Endothelial cell of umbilical vein (primary cell): Measurements from ENCODE around the gene RASIP1. TPM values are rescaled to one million over a fixed set of nuclear protein-coding genes. Genes with fewer than 3 reads are reported as not detected.

Source experiments
- BruUV-seq: library from RNA; stranded (reverse); fragments of 400-500 nt; replicated peaks from 2 replicates; lab custom pipeline; 2021; lab: Mats Ljungman, UMichigan
- CTCF ChIA-PET: fragments of 300-600, 350-600 bp; sonication (Branson Sonifier 250); formaldehyde crosslinking; loops from one replicate; lab custom pipeline; 2021; ENCODE audit warnings: antibody characterized with exemption, inconsistent platforms; lab: Charles Lee
- POLR2A ChIA-PET: fragments of 300-600, 350-600 bp; sonication (Branson Sonifier 250); formaldehyde crosslinking; loops from one replicate; lab custom pipeline; 2021; ENCODE audit warnings: antibody characterized with exemption, inconsistent platforms; lab: Charles Lee
- DNase-seq: peaks from one replicate; pipeline ENCODE4 v3.0.0-alpha.2; 2011; ENCODE audit warnings: low read depth, low spot score
- FAIRE-seq: peaks from 2 replicates; lab custom pipeline; 2011; peaks lifted over from hg19 to GRCh38; lab: Jason Lieb, UNC
- H2AFZ ChIP-seq: 2 replicates; pipeline ENCODE4 v1.6.0; 2012; ENCODE audit warnings: low read depth, low read length, control low read depth, inconsistent platforms
- H3K27ac ChIP-seq: 2 replicates; pipeline ENCODE4 v1.5.1; 2011; ENCODE audit warnings: low read depth, mild to moderate bottlenecking, control low read depth, low read length, moderate library complexity; ENCODE audit not compliant: insufficient read depth
- H3K27me3 ChIP-seq, 2 experiments: 2 replicates each; pipeline versions ENCODE4 v1.6.0 to v1.6.1; 2011; ENCODE audit warnings: low read length in 2 of 2, mixed read lengths in 1 of 2; ENCODE audit not compliant: control insufficient read depth in 2 of 2, insufficient read depth in 2 of 2
- H3K36me3 ChIP-seq, 2 experiments: 2 replicates in 1 of 2; 3 replicates in 1 of 2; pipeline ENCODE4 v1.5.1; 2011; ENCODE audit warnings: low read length in 2 of 2, mild to moderate bottlenecking in 1 of 2, moderate library complexity in 1 of 2; ENCODE audit not compliant: control insufficient read depth in 2 of 2, insufficient read depth in 2 of 2; ENCODE audit errors: extremely low read depth in 1 of 2
- H3K4me1 ChIP-seq: 3 replicates; pipeline ENCODE4 v1.5.1; 2011; ENCODE audit warnings: mild to moderate bottlenecking, low read length; ENCODE audit not compliant: control insufficient read depth, insufficient read depth; ENCODE audit errors: extremely low read depth
- H3K4me2 ChIP-seq: 2 replicates; pipeline ENCODE4 v1.6.1; 2011; ENCODE audit warnings: low read length, control low read depth, mixed read lengths; ENCODE audit not compliant: insufficient read depth
- H3K4me3 ChIP-seq, 3 experiments: fragments of 200-600 bp in 1 of 3; sonication (generic), shearing (Covaris generic) in 1 of 3; replicated peaks in 1 of 3; 2 replicates each; pipeline ENCODE4 v1.5.1; 2011 to 2016; ENCODE audit warnings: control low read depth in 3 of 3, low read length in 3 of 3, mild to moderate bottlenecking in 2 of 3, inconsistent platforms in 1 of 3, low read depth in 1 of 3, moderate library complexity in 1 of 3; ENCODE audit not compliant: insufficient read depth in 1 of 3
- H3K79me2 ChIP-seq: 2 replicates; pipeline ENCODE4 v1.6.0; 2012; ENCODE audit warnings: low read length, inconsistent platforms; ENCODE audit not compliant: control insufficient read depth, insufficient read depth
- H3K9ac ChIP-seq: replicated peaks from 2 replicates; pipeline ENCODE3; 2011; ENCODE audit warnings: low read length, control low read depth; ENCODE audit not compliant: insufficient read depth; ENCODE audit errors: extremely low read depth
- H3K9me1 ChIP-seq: replicated peaks from 3 replicates; pipeline ENCODE4 v1.6.0; 2011; ENCODE audit warnings: mild to moderate bottlenecking, low read length; ENCODE audit not compliant: control insufficient read depth, insufficient read depth; ENCODE audit errors: extremely low read depth
- H3K9me3 ChIP-seq: replicated peaks from 2 replicates; pipeline ENCODE4 v1.5.1; 2012; ENCODE audit warnings: low read length, inconsistent platforms; ENCODE audit not compliant: control insufficient read depth, insufficient read depth
- H4K20me1 ChIP-seq: replicated peaks from 2 replicates; pipeline ENCODE3; 2011; ENCODE audit warnings: mild to moderate bottlenecking, low read length; ENCODE audit not compliant: control insufficient read depth, insufficient read depth; ENCODE audit errors: extremely low read depth
- CTCF ChIP-seq, 2 donors: IDR thresholded peaks; 1 replicate in 1 of 2; 2 replicates in 1 of 2; pipeline ENCODE4 v1.5.1; 2011; ENCODE audit warnings: low read length in 2 of 2, mild to moderate bottlenecking in 2 of 2, moderate library complexity in 2 of 2, control low read depth in 1 of 2, inconsistent platforms in 1 of 2, low read depth in 1 of 2; ENCODE audit not compliant: insufficient read depth in 1 of 2; ENCODE audit errors: extremely low read depth in 1 of 2
- EZH2 ChIP-seq: IDR thresholded peaks from 2 replicates; pipeline ENCODE4 v1.6.1; 2012; ENCODE audit warnings: borderline replicate concordance, low read depth, mild to moderate bottlenecking, moderate library complexity, low read length, inconsistent platforms; ENCODE audit not compliant: severe bottlenecking
- FOS ChIP-seq: IDR thresholded peaks from 2 replicates; pipeline ENCODE4 v1.6.1; 2011; ENCODE audit warnings: mild to moderate bottlenecking, low read length, moderate library complexity, borderline replicate concordance; ENCODE audit not compliant: insufficient read depth
- GATA2 ChIP-seq: IDR thresholded peaks from 2 replicates; pipeline ENCODE4 v1.7.0; 2011; ENCODE audit warnings: low read depth, mild to moderate bottlenecking, moderate library complexity, mixed read lengths, low read length; ENCODE audit not compliant: insufficient read length, insufficient read depth
- JUN ChIP-seq: IDR thresholded peaks from 2 replicates; pipeline ENCODE4 v1.6.1; 2011; ENCODE audit warnings: borderline replicate concordance, low read depth; ENCODE audit not compliant: insufficient read length, insufficient read depth
- MAX ChIP-seq: IDR thresholded peaks from 2 replicates; pipeline ENCODE4 v1.6.1; 2011; ENCODE audit not compliant: insufficient read depth, insufficient read length
- MYC ChIP-seq: IDR thresholded peaks from one replicate; pipeline ENCODE4 v1.6.1; 2011; ENCODE audit warnings: mild to moderate bottlenecking, low read depth, low read length
- POLR2A ChIP-seq: IDR thresholded peaks from 2 replicates; pipeline ENCODE4 v1.6.1; 2012; ENCODE audit warnings: low read depth, mild to moderate bottlenecking, control low read depth, low read length
- POLR2AphosphoS5 ChIP-seq: IDR thresholded peaks from 2 replicates; pipeline ENCODE4 v1.6.1; 2012; ENCODE audit warnings: low read depth, mild to moderate bottlenecking, control low read depth, low read length, moderate library complexity; ENCODE audit not compliant: insufficient read depth
- dilution Hi-C: fragments of 300-500 bp; cut with MboI; formaldehyde crosslinking; loops from one replicate; pipeline ENCODE4 v1.15.0; 2019; ENCODE audit warnings: low sequenced_read_pairs; ENCODE audit not compliant: extremely low pct_ligation_motif_present
- intact Hi-C: fragments of 100-400 bp; cut with micrococcal nuclease; formaldehyde crosslinking; loops from one replicate; pipeline ENCODE4 v1.10.0; 2022
- polyA plus RNA-seq, 4 experiments: library from polyadenylated mRNA; depleted of rRNA in 3 of 4; stranded (reverse) in 3 of 4; unstranded in 1 of 4; fragments of >200 nt; gene quantifications; 2 replicates each; pipeline versions ENCODE4 v1.2.1 to v1.2.3, GENCODE V29; 2011 to 2012; ENCODE audit warnings: missing spikeins in 1 of 4
- total RNA-seq: library from RNA; stranded (reverse); gene quantifications from 2 replicates; pipeline ENCODE4 v1.2.3, GENCODE V29; 2021

RASIP1 gene
- total and polyA plus RNA-seq, 2 donors (not counting 3 experiments of a cell fraction or from before 2014, with no cell fraction given): 66.2 to 82.1 TPM

GRCh38 chr19:48742096-48742495 is 1.7 kb upstream of the RASIP1 start:
- dilution Hi-C loops: no loop called here
- no peaks in the 10 kb centered on the region for H3K36me3 ChIP-seq
- ChIA-PET POLR2A (interaction anchor here (1.2 kb wide), 1 partner anchor 17 kb away, joined by 3 read pairs; no protein-coding TSS in a partner anchor), CTCF (no interaction called here)
- BruUV-seq: no TSS peak
- no peaks in the 10 kb centered on the region for H3K9me1 ChIP-seq
- no peak for TF ChIP-seq POLR2AphosphoS5
- no peak for TF ChIP-seq POLR2A
- TF ChIP-seq MYC: no peak
- TF ChIP-seq JUN: no peak
- no peak for TF ChIP-seq EZH2
- TF ChIP-seq CTCF (IDR thresholded peaks at IDR 0.05; ENCODE audit: extremely low read depth in 1 of 2, insufficient read depth in 1 of 2, low read depth in 1 of 2, low read length in 2 of 2): no peak
- no peak for TF ChIP-seq MAX
- TF ChIP-seq FOS: no peak
- no peak for TF ChIP-seq GATA2
- H3K4me3 ChIP-seq: no peak overlapping the region
- DNase-seq (no peak), FAIRE-seq (no peak)
- intact Hi-C loops: no loop called here
- no peak overlapping the region for H3K27ac ChIP-seq
- no peaks in the 10 kb centered on the region for H3K9me3 ChIP-seq
- H3K9ac ChIP-seq: no peak overlapping the region
- peaks cover 5% of the 10 kb centered on the region for H4K20me1 ChIP-seq
- H3K4me2 ChIP-seq: no peak overlapping the region
- H3K27me3 ChIP-seq: no peaks in the 10 kb centered on the region
- H3K79me2 ChIP-seq: peaks cover 27% of the 10 kb centered on the region
- peaks cover 27% of the 10 kb centered on the region for H3K4me1 ChIP-seq
- no peak overlapping the region for H2AFZ ChIP-seq
